GM21381 (cell line): ENCODE measurements around the gene RUNX1.
A peak's percentile ranks its signal among the peaks of the same experiment; 100 is the strongest.

Experiments
- ATAC-seq: cut with Tn5 transposase; IDR thresholded peaks from one replicate; pipeline ENCODE4 v1.9.1; 2021; ENCODE audit warnings: mild to moderate bottlenecking, moderate library complexity; ENCODE audit not compliant: unreplicated experiment

RUNX1 gene

GRCh38 chr21:35048706-35049617 lies at the start of gene RUNX1:
TSS of gene RUNX1 (minus strand) at chr21:35049302.
- peak; percentile 60 for ATAC-seq

- no peak for ATAC-seq
Observed at GRCh38 chr21:35097525-35097924, 48.4 kb upstream of the RUNX1 start.

- ATAC-seq = no peak
Observed at GRCh38 chr21:35096959-35097358, 47.9 kb upstream of the RUNX1 start.

- ATAC-seq = no peak
Observed at GRCh38 chr21:35095859-35096291, 46.8 kb upstream of the RUNX1 start.

- ATAC-seq = no peak
Observed at GRCh38 chr21:35093514-35093913, 44.4 kb upstream of the RUNX1 start.

GRCh38 chr21:35091496-35091895 lies 42.4 kb upstream of the RUNX1 start:
- ATAC-seq = no peak

- no peak for ATAC-seq
Observed at GRCh38 chr21:35090403-35090802, 41.3 kb upstream of the RUNX1 start.

GRCh38 chr21:35088319-35088771 lies 39.2 kb upstream of the RUNX1 start:
- no peak for ATAC-seq

GRCh38 chr21:35086357-35086756 lies 37.3 kb upstream of the RUNX1 start:
- no peak for ATAC-seq

- no peak for ATAC-seq
Observed at GRCh38 chr21:35084869-35085268, 35.8 kb upstream of the RUNX1 start.

GRCh38 chr21:35083246-35083645 lies 34.1 kb upstream of the RUNX1 start:
- no peak for ATAC-seq

- ATAC-seq = no peak
Observed at GRCh38 chr21:35081861-35082260, 32.8 kb upstream of the RUNX1 start.

- ATAC-seq = no peak
Observed at GRCh38 chr21:35079181-35079580, 30.1 kb upstream of the RUNX1 start.

- ATAC-seq = no peak
Observed at GRCh38 chr21:35077975-35078374, 28.9 kb upstream of the RUNX1 start.

GRCh38 chr21:35077466-35077865 lies 28.4 kb upstream of the RUNX1 start:
- no peak for ATAC-seq

- no peak for ATAC-seq
Observed at GRCh38 chr21:35075546-35075945, 26.4 kb upstream of the RUNX1 start.

GRCh38 chr21:35072960-35073359 lies 23.9 kb upstream of the RUNX1 start:
- no peak for ATAC-seq

- ATAC-seq = no peak
Observed at GRCh38 chr21:35072557-35072956, 23.5 kb upstream of the RUNX1 start.

GRCh38 chr21:35071347-35071746 lies 22.2 kb upstream of the RUNX1 start:
- no peak for ATAC-seq

- ATAC-seq = no peak
Observed at GRCh38 chr21:35070436-35070835, 21.3 kb upstream of the RUNX1 start.

GRCh38 chr21:35066824-35067223 lies 17.7 kb upstream of the RUNX1 start:
- no peak for ATAC-seq

- ATAC-seq = no peak
Observed at GRCh38 chr21:35063428-35064172, 14.5 kb upstream of the RUNX1 start.
